Fibroblast of peridontal ligament (primary cell): ENCODE results near the gene TRIM74.
"Not testable (repeated sequence)": the region's sequence is repeated elsewhere in the genome, so short reads cannot be mapped to it uniquely, and the experiment has no call there.

ENCODE experiments used
- DNase-seq: peaks from one replicate; pipeline ENCODE4 v3.0.0-alpha.2; 2010; ENCODE audit errors: extremely low read depth

Gene TRIM74

DNA sequence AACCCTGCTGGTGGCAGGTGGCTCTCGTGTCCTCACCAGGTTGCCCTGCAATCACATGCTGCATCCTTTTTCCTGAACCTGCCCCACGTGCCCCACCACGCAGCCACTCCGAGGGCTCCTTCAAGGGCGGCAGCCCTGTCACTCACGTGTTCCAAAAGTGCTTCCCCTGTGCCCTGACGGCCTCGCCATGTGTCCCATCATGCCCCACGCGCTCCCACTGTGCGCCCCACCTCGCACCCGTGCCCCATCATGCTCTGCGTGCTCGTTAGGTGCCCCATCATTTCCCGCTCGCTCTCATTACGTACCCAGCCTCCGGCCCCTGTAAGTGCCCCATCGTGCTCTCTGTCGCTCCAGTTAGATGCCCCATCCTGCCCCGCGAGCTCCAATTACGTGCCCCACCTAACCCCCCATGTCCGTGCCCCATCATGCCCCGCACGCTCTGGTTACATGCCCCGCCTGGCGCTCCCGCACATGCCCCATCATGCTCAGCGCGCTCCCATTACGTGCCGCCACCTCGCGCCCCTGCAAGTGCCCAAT lies at the start of gene TRIM74:
Gene TRIM74 (minus strand): TSS at position 487 of the 537 bp plus-strand sequence. CDS start 3,309 bp downstream, outside the sequence.
- DNase-seq: not testable (repeated sequence)

DNA sequence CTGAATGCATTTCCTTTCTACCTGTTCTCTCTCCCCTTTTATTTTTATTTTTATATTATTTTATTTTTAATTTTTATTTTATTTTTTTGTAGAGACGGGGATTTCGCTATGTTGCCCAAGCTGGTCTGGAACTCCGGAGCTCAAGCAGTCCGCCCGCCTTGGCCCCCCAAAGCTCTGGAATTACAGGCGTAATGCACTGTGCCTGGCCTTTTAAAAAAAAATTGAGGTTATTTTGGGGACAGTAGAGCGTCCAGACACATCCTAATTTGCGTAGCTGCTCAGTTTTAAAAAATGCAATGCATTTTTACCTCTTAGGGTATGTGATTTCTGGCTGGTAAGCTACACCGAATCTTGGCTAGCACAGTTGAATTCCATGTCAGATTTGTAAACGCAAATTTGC lies 37.2 kb upstream of the TRIM74 start:
- not testable (repeated sequence) for DNase-seq

DNA sequence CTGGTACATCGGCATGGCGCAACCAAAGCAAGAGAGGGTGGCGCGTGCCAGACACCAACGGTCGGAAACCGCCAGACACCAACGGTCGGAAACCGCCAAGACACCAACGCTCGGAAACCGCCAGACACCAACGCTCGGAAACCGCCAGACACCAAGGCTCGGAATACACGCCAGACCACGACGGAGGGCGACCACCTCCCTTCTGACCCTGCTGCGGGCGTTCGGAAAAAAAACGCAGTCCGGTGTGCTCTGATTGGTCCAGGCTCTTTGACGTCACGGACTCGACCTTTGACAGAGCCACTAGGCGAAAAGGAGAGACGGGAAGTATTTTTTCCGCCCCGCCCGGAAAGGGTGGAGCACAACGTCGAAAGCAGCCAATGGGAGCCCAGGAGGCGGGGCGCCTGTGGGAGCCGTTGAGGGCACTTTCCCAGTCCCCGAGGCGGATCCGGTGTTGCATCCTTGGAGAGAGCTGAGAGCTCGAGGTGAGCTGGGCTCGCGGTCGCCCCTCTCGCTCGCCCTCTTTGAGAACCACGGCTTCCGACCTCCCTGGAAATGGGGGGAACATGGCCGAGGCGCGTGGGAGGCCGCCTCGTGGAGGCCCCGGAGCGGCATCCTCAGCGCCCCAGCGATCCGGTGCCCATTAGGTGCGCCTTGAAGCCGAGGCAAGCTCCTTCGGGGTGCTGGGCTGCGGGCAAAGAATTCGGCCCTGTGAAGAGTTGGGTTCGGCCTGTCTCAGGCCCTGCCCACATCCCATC lies 36.6 kb upstream of the TRIM74 start:
- DNase-seq: peak; percentile 61

DNA sequence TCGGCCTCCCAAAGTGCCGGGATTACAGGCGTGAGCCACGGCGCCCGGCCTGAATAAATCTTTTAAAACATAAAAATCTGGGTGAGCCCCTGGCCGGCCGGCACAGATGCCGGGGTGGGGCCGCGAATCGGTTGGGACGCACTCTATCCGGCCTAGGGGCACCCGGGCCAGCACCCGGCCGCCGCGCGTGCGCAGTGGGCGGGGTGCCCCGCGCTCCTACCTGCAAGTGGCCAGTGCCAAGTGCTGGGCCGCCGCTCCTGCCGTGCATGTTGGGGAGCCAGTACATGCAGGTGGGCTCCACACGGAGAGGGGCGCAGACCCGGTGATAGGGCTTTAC lies 36.1 kb upstream of the TRIM74 start:
- not testable (repeated sequence) for DNase-seq

DNA sequence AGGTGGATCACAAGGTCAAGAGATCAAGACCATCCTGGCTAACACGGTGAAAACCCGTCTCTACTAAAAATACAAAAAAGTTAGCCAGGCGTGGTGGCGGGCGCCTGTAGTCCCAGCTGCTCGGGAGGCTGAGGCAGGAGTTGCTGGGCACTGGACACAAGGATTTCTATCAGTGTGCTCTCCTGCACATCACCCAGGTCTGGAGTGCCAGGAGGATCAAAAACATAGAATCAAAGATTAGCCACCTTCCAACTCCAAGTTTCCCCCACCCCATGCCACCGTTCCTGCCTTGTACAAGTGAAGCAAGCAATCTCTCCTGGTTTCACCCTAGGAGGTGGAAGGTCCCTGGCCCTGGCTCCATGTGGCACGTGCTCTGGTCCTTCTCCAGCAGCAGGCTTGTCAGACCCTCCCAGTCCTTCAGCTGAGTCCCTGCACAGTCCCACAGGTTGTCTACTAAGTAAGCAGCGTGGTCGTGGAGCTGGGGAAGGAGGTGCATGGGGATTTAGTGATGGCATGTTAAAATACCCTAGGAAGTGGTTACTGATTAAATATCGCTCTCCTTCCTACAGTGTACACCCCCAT lies 28.7 kb upstream of the TRIM74 start:
- not testable (repeated sequence) for DNase-seq

DNA sequence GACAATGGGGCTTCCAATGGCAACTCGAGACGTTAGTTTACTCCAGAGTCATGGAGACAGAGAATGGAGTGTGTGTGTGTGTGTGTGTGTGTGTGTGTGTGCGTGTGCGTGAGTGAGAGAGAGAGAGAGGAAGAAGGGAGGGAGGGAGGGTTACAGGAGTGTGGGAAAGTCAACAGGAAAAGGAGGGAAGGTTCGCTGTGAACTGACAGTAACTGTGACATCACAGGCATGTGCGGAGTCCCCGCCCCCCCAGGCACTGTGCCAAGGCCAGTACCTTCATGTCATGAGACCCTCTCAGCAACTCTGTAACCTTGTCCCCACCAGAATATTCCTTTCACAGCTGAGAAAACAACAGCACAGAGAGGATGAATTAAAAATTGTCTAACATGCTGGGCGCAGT lies 28.2 kb upstream of the TRIM74 start:
- not testable (repeated sequence) for DNase-seq

DNA sequence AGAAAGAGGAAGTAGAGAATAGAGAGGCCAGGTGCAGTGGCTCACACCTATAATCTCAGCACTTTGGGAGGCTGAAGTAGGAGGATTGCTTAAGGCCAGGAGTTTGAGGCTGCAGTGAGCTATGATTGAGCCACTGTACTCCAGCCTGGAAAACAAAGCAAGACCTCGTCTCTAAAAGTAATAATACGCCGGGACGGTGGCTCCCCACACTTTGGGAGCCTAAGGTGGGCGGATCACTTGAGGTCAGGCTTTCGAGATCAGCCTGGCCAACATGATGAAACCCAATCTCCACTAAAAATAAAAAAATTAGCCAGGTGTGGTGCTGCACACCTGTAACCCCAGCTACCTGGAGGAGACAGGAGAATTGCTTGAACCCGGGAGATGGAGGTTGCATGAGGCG lies 26.2 kb upstream of the TRIM74 start:
- not testable (repeated sequence) for DNase-seq

DNA sequence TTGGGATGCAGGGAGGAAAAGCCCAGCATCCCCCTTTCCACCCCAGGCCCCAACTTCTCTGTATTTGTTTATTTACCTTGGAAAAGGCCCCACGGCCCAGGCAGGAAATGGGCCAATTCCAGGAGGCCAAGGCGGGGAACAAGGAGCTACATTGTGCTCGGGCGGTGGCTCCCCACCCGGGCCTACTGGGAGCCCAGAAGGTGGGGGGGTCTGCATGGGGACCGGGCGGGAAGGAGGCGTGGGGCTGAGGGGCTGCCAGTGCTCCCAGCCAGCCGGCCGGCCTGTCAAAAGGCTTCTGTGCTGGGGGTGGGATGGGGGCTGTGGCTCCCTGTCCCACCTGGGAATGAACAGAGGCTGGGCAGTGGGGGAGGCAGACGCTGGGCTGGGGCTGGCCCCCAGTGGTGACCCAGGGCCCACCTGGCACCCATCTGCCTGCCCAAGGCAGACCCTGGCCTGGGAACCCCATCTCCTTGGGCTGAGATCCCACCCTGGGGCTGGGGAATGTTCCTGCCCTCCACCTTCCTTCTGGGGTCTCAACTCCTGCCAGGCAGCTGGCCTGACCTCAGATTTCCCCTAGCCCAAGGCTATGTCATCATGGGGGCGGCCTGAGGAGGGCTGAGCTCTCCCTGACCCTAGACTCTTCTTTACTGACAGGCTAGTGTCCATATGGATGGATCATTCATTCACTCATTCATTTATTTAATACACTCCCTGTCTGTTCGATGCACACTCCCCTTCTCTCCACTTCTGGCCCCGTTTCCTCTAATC lies 21.1 kb upstream of the TRIM74 start:
- DNase-seq: not testable (repeated sequence)

DNA sequence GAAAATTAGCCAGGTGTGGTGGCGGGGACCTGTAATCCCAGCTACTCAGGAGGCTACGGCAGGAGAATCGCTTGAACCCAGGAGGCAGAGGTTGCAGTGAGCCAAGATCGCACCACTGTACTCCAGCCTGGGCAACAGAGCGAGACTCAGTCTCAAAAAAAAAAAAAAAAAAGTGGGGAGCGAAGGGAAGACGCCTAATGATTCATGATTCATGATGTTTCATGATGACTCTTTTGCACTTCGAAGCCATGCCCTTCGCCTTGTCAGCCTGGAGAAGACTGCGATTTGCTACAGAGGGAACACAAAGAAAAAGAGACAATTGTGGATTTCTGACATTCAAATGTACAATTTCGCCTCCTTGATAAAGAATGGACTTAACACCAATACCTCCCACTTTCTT lies 12.8 kb upstream of the TRIM74 start:
- DNase-seq: not testable (repeated sequence)

DNA sequence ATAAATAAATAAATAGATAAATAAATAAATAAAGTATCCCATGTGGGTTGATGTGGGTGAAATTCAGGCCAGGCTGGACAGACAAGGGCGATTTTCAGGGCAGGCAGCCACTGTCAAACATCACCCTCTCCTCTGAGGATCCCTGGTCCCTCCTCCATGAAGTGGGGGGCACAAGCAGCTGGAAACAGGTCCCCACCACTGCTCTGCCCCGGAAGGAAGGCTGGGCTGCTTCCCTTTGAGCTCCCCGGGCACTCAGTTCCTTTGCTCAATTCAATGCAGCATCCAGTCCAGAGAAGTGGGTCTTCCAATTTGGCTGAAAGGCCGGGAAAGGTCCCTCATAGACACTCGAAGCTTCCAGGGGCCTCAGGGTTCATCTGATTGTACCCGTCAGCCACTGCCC lies 11.1 kb upstream of the TRIM74 start:
- DNase-seq: not testable (repeated sequence)

DNA sequence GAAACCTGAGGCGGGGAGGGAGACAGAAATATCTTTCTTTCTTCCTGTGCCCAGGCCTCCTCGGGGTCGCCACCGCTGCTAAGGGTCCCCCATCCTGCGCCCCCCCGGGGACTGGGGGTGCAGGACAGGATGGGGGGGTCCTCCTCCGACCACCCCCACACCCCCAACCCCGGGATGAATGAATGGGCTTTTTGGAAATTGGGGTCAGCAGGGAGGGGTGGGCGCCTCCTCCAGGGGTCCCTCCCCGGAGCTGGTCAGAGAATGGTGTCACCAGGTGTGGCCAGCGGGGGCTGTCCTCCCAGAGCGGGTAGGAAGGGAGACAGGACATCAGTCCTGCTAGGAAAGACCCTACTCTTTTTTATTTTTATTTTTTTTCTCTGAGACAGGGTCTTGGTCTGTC lies 7.2 kb upstream of the TRIM74 start:
- not testable (repeated sequence) for DNase-seq

DNA sequence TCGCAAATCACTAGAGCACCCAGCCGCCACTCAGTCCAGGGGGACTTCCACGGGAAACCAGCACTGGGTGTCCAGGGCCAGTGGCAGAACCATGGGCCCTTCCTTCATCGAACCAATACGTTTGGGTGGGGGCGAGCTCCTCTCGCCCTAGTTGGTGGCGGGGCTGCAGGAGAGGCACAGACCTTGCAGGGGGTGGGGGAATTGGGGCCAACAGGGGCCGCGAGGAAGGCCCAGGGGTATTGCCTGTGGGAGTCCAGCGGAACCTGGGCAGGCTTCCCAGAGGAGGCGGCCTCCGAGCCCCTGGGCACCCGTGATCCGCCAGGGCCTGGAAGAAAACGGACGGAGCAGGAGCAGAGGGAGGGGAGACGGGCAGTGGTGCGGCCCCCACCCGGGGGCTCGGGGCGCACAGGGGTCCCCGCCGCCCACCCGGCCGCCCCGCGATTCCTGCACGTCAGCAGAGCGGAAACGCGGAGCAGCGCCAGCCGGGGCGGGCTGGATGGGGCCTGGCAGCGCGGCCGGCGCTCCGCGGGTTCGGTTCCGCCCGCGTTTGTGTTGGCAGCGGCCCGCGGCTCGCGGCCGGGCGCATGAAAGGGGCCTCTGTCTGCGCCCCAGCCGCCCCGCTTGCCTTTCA lies 6.5 kb upstream of the TRIM74 start:
- DNase-seq: not testable (repeated sequence)

DNA sequence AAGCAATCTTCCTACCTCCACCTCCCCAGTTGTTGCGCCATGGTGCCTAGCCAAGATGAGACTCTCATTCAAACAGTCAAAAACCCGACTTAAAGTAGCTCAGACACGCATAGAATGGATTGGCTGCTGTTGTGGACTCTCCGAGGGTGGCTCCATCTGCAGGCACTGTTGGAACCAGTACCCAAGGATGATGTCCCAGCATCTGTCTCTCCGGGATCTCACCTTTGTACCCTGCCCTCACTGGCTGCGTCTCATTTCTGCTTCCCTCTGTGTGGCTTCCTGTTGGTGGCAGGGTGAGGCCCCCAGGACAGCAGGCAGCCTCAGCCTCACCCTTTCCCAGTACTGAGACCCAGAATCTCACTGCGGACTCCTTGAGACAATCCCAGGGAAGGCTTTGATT lies 5.5 kb upstream of the TRIM74 start:
- not testable (repeated sequence) for DNase-seq

DNA sequence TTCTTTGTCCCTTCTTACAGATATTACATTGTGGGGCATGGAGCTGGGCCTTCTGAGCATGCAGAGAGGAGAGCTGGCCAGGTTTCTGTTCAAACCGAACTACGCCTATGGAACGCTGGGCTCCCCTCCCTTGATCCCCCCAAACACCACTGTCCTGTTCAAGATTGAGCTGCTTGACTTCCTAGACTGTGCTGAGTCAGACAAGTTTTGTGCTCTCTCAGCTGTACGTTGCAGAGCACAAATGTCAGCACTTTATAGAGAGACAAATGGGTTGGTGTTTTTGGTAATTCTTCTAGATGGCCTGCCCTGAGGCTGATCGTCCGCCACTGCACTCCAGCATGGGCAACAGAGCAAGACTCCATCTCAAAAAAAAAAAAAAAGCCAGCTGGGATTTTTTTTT lies 2.2 kb upstream of the TRIM74 start:
- DNase-seq: not testable (repeated sequence)

DNA sequence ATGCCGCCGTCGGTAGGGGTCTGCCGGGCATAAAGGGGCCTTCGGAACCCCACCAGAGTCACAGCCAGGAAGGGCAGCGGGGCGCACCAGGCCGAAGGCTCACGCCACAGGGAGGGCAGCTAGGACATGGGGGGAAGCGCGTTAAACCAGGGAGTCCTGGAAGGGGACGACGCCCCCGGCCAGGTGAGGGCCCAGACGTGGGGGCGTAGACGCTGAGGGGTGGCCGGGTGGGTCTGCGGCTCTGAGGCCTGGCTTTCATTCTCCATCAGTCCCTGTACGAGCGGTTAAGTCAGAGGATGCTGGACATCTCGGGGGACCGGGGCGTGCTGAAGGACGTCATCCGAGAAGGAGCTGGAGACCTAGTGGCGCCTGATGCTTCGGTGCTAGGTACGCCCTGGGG lies 422 bp upstream of the TRIM74 start:
- DNase-seq: not testable (repeated sequence)

DNA sequence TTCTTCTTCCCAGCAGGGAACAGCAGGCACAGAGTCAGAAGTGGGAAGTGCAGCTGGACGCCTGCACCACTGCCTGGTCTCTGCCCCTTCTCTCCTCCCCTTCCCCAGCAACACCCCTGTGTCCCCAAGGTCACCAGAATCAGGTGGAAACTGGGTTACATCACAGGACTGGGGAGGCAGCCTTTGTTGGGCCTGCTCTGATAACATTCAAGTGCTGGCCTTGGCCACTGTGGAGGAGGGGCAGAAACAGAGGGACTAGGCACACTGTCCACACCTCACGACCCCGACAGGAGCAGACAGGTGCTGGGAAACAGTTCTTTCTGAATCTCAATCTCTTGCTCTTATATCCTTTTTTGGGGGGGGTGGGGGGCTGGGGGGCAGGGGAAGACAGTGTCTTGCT lies 2.4 kb downstream of the TRIM74 start:
- not testable (repeated sequence) for DNase-seq

DNA sequence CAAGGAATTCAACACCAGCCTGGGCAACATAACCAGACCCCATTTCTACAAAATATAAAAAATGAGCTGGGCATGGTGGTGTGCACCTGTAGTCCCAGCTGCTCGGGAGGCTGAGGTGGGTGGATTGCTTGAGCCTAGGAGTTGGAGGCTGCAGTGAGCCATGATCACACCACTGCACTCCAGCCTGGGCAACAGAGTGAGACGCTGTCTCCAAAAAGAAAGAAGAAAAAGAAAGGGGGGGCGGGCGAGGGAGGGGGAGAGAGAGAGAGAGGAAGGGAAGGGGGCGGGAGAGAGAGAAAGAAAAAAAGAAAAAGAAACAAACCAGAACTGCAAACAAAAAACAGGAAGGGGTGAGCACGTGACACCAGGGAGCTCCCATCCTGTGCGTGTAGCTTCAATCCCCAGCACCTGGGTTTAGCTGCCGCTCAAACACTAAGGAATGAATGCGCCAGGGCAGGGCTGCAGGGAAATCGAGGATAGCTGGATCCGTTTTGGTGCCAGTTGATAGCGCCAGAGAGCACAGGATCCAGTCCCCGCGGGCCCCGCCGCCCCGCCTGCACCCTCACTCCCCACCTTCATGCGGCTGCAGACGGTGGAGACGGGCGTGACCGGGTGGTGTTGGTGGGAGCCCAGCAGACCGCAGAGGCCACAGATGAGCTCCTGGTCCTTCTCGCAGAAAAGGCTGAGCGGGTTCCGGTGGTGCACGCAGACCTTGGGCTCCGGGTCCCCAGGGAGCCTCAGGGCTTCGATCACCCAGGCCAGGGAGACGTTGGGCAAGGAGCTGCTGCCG lies 3.9 kb downstream of the TRIM74 start:
- not testable (repeated sequence) for DNase-seq

DNA sequence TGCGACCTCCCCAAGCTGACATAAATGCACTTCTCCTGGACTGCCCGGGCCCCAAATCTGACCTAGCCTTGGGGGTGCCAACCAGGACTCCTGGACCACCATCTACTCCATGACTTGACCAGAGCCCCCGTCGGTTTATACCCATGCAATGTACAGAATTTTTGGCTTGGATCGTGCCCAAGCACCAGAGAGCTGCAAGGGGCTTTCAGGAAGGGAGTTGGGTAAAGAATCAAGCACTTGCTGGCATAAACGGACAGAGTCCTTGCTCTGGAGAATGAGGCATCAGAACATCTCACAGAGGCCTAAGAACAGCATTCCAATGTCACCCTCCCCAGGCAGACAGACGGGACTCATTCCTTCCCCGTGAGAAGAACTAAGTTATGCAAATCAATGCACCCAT lies 6.2 kb downstream of the TRIM74 start:
- not testable (repeated sequence) for DNase-seq

DNA sequence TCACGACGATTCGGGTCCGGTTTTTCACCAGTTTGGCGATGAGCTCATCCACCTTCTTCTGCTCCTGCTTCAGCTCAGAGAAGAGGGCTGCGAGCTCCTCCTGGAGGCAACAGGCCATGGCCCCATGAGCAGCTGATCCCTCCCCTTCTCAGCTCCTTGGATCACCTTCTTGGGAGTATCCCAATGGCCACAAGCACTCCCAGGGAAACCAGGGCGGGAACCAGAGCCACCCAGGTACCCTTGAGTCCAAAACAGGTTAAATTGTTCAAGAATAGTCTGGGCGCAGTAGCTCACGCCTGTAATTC lies 8.0 kb downstream of the TRIM74 start:
- not testable (repeated sequence) for DNase-seq

DNA sequence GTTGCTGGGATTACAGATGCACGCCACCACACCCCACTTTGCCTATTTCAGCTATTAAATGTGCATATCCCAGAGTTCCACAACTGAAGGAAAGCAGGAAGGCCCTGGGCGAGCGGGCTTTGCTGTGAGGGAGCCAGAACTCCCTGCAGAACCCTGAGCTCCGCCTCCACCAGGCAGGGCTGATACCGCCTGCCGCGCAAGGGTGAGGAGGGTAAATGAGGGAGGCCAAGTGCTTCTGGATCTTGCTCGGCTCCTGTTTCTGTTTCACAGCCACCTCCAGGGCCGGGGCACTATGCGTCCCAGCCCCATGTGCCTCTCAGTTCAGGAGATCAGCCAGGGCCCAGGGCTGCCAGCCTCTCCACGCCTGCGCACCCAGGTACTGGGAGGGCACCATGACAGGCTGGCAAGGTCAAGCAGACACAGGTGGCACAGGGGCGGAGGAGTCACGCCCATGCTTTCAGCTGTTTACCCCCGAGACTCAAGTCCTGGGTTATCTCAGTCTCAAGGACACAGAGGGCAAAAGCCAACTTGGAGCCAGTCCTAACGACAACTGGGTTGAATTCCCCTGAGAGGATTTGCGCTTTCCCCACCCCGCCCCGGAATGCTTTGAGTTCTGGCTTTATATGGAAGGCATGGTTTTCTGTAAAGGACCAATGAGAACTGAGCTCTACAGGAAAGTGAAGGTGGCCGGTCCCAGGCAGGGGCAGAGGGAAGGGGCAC lies 8.5 kb downstream of the TRIM74 start:
- DNase-seq: not testable (repeated sequence)

DNA sequence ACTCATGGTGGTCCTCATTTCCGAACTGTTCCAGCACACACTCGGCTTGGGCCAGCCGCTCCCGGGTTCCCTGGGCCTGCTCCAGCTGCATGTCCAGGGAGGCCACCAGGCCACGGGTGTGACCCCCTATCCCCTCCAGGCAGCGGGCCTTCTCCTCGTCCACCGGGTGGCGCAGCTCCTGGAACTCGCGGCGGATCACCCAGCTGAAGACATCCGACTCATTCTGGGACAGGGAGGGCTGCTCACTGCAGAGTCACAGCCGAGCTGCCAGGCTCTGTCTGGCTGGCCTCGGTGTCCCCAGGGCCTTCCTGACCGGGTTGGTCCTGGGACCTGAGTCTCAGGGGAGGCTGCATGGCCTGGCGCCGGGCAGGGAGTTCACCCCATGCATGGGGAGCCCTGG lies 9.2 kb downstream of the TRIM74 start:
- not testable (repeated sequence) for DNase-seq
